ENCODE data around the gene CCDC88C.

DNA sequence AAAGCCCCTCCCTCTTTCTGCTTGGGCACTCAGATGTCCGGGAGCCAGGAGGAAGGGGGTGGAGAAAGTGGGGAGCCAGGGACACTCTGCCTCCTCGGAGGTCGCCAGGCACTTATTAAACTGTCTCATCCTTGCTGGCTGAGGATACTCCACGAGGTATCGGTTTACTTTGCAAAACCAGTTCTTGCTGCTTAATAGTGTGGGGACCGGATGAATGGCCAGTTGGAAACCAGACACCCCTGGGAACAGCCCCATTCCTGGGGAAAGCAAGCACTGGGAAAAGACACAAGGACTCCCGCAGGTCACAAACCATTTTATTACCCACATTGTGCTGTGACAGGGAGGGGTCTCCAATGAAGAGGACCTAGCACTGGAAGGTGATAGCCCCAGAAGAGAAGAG, 34.2 kb downstream of the CCDC88C start:
- TF ChIP-seq, protein P1, sequence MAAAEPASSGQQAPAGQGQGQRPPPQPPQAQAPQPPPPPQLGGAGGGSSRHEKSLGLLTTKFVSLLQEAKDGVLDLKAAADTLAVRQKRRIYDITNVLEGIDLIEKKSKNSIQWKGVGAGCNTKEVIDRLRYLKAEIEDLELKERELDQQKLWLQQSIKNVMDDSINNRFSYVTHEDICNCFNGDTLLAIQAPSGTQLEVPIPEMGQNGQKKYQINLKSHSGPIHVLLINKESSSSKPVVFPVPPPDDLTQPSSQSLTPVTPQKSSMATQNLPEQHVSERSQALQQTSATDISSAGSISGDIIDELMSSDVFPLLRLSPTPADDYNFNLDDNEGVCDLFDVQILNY (CRISPR knock-in tag; IDR thresholded peaks at IDR 0.05), result no peak
- TF ChIP-seq ZNF263 (CRISPR knock-in tag; IDR thresholded peaks at IDR 0.05; ENCODE audit: low read depth), result no peak
- TF ChIP-seq SOX15 (CRISPR knock-in tag; IDR thresholded peaks at IDR 0.05), result no peak
- no peak for TF ChIP-seq FOXP1 (CRISPR knock-in tag; IDR thresholded peaks at IDR 0.05; ENCODE audit: borderline replicate concordance)
- TF ChIP-seq IRF1 (CRISPR knock-in tag; IDR thresholded peaks at IDR 0.05), result no peak
- TF ChIP-seq CTCF (IDR thresholded peaks at IDR 0.05), result no peak
- TF ChIP-seq E2F1 (CRISPR knock-in tag; IDR thresholded peaks at IDR 0.05), result no peak
- TF ChIP-seq AFF4 (CRISPR knock-in tag; IDR thresholded peaks at IDR 0.05; ENCODE audit: borderline replicate concordance), result no peak
- TF ChIP-seq ATF2 (CRISPR knock-in tag; IDR thresholded peaks at IDR 0.05; ENCODE audit: borderline replicate concordance, low read depth), result no peak
- TF ChIP-seq MLX (CRISPR knock-in tag; IDR thresholded peaks at IDR 0.05), result no peak
- TF ChIP-seq CREB1 (CRISPR knock-in tag; IDR thresholded peaks at IDR 0.05), result no peak
- no peak for TF ChIP-seq CBFB (CRISPR knock-in tag; IDR thresholded peaks at IDR 0.05; ENCODE audit: low read depth)
- TF ChIP-seq, protein P2, sequence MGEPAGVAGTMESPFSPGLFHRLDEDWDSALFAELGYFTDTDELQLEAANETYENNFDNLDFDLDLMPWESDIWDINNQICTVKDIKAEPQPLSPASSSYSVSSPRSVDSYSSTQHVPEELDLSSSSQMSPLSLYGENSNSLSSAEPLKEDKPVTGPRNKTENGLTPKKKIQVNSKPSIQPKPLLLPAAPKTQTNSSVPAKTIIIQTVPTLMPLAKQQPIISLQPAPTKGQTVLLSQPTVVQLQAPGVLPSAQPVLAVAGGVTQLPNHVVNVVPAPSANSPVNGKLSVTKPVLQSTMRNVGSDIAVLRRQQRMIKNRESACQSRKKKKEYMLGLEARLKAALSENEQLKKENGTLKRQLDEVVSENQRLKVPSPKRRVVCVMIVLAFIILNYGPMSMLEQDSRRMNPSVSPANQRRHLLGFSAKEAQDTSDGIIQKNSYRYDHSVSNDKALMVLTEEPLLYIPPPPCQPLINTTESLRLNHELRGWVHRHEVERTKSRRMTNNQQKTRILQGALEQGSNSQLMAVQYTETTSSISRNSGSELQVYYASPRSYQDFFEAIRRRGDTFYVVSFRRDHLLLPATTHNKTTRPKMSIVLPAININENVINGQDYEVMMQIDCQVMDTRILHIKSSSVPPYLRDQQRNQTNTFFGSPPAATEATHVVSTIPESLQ (CRISPR knock-in tag; IDR thresholded peaks at IDR 0.05), result no peak
